HG02981 (cell line): ENCODE results near the gene ZCCHC7.

Source experiments
- ATAC-seq: cut with Tn5 transposase; IDR thresholded peaks from one replicate; pipeline ENCODE4 v1.9.1; 2021; ENCODE audit warnings: mild to moderate bottlenecking, moderate library complexity; ENCODE audit not compliant: unreplicated experiment

Gene ZCCHC7

GRCh38 chr9:37243588-37244345 lies 123.4 kb downstream of the ZCCHC7 start:
- ATAC-seq: no peak

GRCh38 chr9:37246826-37247225 lies 126.5 kb downstream of the ZCCHC7 start:
- ATAC-seq: no peak

- no peak for ATAC-seq
These were observed 128.3 kb downstream of the ZCCHC7 start for GRCh38 chr9:37248651-37249163.

GRCh38 chr9:37251452-37251851 lies 131.1 kb downstream of the ZCCHC7 start:
- no peak for ATAC-seq

GRCh38 chr9:37253377-37253937 lies 133.1 kb downstream of the ZCCHC7 start:
- no peak for ATAC-seq

- ATAC-seq: no peak
These were observed 134.8 kb downstream of the ZCCHC7 start for GRCh38 chr9:37255187-37255586.

GRCh38 chr9:37255944-37256862 lies 135.8 kb downstream of the ZCCHC7 start:
- no peak for ATAC-seq

- no peak for ATAC-seq
These were observed 139.6 kb downstream of the ZCCHC7 start for GRCh38 chr9:37259951-37260350.

- ATAC-seq: no peak
These were observed 142.0 kb downstream of the ZCCHC7 start for GRCh38 chr9:37262410-37262809.

- ATAC-seq: no peak
These were observed 144.2 kb downstream of the ZCCHC7 start for GRCh38 chr9:37264539-37264938.

GRCh38 chr9:37266630-37267029 lies 146.3 kb downstream of the ZCCHC7 start:
- no peak for ATAC-seq

- ATAC-seq: no peak
These were observed 148.8 kb downstream of the ZCCHC7 start for GRCh38 chr9:37269221-37269620.

GRCh38 chr9:37271679-37272078 lies 151.3 kb downstream of the ZCCHC7 start:
- ATAC-seq: no peak

GRCh38 chr9:37273595-37273994 lies 153.2 kb downstream of the ZCCHC7 start:
- ATAC-seq: no peak

- ATAC-seq: no peak
These were observed 161.2 kb downstream of the ZCCHC7 start for GRCh38 chr9:37281541-37281940.

- no peak for ATAC-seq
These were observed 163.5 kb downstream of the ZCCHC7 start for GRCh38 chr9:37283730-37284325.

GRCh38 chr9:37284636-37285035 lies 164.3 kb downstream of the ZCCHC7 start:
- no peak for ATAC-seq

GRCh38 chr9:37286530-37287175 lies 166.3 kb downstream of the ZCCHC7 start:
- no peak for ATAC-seq

GRCh38 chr9:37287317-37287716 lies 166.9 kb downstream of the ZCCHC7 start:
- no peak for ATAC-seq

GRCh38 chr9:37289631-37290030 lies 169.3 kb downstream of the ZCCHC7 start:
- no peak for ATAC-seq
